HUES48 (cell line): ENCODE measurements around the gene CD4.

Experiments used
- H3K27ac ChIP-seq: one replicate; pipeline ENCODE4 v1.7.0; 2013; ENCODE audit warnings: low read depth, low read length, inconsistent platforms
- H3K27me3 ChIP-seq: 2 replicates; pipeline ENCODE4 v1.6.1; 2013; ENCODE audit warnings: mild to moderate bottlenecking, low read length; ENCODE audit not compliant: control insufficient read depth, insufficient read depth
- H3K36me3 ChIP-seq: 2 replicates; pipeline ENCODE4 v1.6.1; 2013; ENCODE audit warnings: low read length; ENCODE audit not compliant: control insufficient read depth, insufficient read depth
- H3K4me1 ChIP-seq: 2 replicates; pipeline ENCODE4 v1.6.1; 2013; ENCODE audit warnings: mild to moderate bottlenecking, low read length; ENCODE audit not compliant: control insufficient read depth, insufficient read depth
- H3K4me3 ChIP-seq: 2 replicates; pipeline ENCODE4 v1.5.1; 2013; ENCODE audit warnings: mild to moderate bottlenecking, low read depth, low read length
- H3K9ac ChIP-seq: 2 replicates; pipeline ENCODE4 v1.6.1; 2013; ENCODE audit warnings: mild to moderate bottlenecking, low read depth, low read length, moderate library complexity
- H3K9me3 ChIP-seq: 2 replicates; pipeline ENCODE4 v1.6.1; 2013; ENCODE audit warnings: low read length; ENCODE audit not compliant: control insufficient read depth, insufficient read depth

CD4 gene

GRCh38 chr12:6817662-6818157 is 28.4 kb downstream of the CD4 start:
- Histone ChIP-seq H3K4me1 (peaks cover 19% of the 10 kb centered on the region), H3K27ac (no peak overlapping the region), H3K9me3 (no peaks in the 10 kb centered on the region), H3K9ac (no peak overlapping the region), H3K27me3 (peaks cover 21% of the 10 kb centered on the region), H3K36me3 (no peaks in the 10 kb centered on the region), H3K4me3 (no peak overlapping the region)

- Histone ChIP-seq H3K9ac (no peak overlapping the region), H3K4me3 (peak overlapping the region; percentile 10; the same call in 1 of the 2 replicates), H3K27me3 (peaks cover 27% of the 10 kb centered on the region), H3K27ac (no peak overlapping the region), H3K9me3 (no peaks in the 10 kb centered on the region), H3K36me3 (no peaks in the 10 kb centered on the region), H3K4me1 (peaks cover 25% of the 10 kb centered on the region)
Observed at GRCh38 chr12:6818222-6818621, 28.9 kb downstream of the CD4 start.

DNA sequence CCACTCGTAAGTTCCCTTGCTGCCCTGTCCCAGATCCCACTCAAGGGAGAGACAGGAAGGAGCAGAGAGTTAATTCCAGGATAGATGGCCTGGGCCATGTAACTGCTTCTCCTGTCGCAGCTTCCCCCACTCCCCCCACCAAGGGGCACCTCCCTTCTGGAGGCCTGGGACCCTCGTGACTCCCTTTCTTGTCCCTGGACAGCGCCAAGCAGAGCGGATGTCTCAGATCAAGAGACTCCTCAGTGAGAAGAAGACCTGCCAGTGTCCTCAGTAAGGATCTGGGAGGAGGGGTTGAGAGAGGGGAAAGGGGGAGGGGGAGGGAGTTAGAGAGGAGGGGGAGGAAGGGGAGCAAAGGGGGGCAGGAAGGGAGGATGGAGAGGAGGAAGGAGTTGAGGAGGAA is 29.3 kb downstream of the CD4 start:
- Histone ChIP-seq H3K4me3 (peak overlapping the region; percentile 10; the same call in 1 of the 2 replicates), H3K27ac (no peak overlapping the region), H3K27me3 (peaks cover 30% of the 10 kb centered on the region), H3K9me3 (no peaks in the 10 kb centered on the region), H3K36me3 (no peaks in the 10 kb centered on the region), H3K4me1 (peaks cover 25% of the 10 kb centered on the region), H3K9ac (no peak overlapping the region)

DNA sequence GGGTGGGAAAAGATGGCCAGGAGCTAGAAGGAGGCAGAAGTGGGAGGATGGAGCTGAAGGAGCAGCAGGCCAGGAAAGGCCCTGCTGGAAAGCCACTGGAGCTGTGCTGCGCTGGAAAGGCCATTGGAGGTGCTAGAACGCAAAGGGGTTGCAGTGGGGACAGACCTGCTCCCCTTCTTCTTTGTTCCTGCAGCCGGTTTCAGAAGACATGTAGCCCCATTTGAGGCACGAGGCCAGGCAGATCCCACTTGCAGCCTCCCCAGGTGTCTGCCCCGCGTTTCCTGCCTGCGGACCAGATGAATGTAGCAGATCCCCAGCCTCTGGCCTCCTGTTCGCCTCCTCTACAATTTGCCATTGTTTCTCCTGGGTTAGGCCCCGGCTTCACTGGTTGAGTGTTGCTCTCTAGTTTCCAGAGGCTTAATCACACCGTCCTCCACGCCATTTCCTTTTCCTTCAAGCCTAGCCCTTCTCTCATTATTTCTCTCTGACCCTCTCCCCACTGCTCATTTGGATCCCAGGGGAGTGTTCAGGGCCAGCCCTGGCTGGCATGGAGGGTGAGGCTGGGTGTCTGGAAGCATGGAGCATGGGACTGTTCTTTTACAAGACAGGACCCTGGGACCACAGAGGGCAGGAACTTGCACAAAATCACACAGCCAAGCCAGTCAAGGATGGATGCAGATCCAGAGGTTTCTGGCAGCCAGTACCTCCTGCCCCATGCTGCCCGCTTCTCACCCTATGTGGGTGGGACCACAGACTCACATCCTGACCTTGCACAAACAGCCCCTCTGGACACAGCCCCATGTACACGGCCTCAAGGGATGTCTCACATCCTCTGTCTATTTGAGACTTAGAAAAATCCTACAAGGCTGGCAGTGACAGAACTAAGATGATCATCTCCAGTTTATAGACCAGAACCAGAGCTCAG is 30.0 kb downstream of the CD4 start:
- Histone ChIP-seq H3K9ac (no peak overlapping the region), H3K36me3 (no peaks in the 10 kb centered on the region), H3K27me3 (peaks cover 36% of the 10 kb centered on the region), H3K4me1 (peaks cover 25% of the 10 kb centered on the region), H3K9me3 (no peaks in the 10 kb centered on the region), H3K4me3 (no peak overlapping the region), H3K27ac (no peak overlapping the region)

GRCh38 chr12:6820166-6820565 is 30.8 kb downstream of the CD4 start:
- H3K27me3 ChIP-seq: peaks cover 44% of the 10 kb centered on the region
- no peaks in the 10 kb centered on the region for H3K9me3 ChIP-seq
- H3K9ac ChIP-seq: no peak overlapping the region
- H3K4me1 ChIP-seq: peaks cover 26% of the 10 kb centered on the region
- no peak overlapping the region for H3K27ac ChIP-seq
- no peaks in the 10 kb centered on the region for H3K36me3 ChIP-seq
- H3K4me3 ChIP-seq: no peak overlapping the region

DNA sequence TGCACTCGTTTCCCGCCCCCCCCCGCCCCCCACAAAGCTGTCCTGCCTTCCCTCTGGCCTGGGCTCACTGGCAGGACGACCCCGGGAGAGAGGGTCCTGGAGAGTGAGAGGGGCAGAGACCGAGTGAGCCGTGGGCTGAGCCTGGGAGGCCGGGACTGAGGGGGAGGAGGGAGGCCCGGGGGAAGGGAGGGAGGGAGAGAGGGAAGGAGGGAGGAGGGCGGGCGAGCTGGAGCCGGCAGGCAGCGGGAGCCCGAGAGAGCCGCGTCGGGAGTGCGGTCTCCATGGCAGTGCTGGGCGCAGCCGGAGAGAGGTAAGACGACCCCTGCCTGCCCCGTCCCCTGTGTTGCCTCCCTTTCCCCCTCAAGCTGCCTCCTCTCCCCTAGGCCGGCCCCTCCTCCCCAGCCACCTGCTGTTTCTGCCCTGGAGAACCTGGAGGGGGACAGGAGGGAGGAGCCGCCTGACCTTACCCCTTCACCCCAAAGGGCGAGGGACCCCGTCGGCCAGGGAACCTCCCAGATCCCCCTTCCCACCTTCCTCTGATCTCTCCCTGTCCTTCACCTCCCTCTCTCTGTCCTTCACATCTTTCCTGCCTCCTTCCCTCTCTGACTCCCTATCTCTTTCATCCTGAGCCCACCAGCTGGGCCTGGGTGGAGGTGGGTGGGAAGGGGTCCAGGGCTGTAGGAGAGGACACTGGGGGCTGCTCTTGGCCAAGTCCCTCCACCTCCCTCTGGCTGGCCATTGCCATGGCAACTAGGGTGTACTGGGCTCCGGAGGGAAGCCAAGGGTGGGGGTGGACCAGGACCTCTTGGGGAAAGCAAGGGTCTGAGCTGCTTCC is 32.5 kb downstream of the CD4 start, which contains the start of gene GPR162:
GPR162 (plus strand) TSS at position 231 of the 835 bp plus-strand sequence. CDS start 2,078 bp downstream, outside the sequence.
- Histone ChIP-seq H3K9ac (no peak within 1 kb of the TSS), H3K4me1 (peaks cover 34% of the 10 kb centered on the region), H3K9me3 (no peaks in the 10 kb centered on the region), H3K27me3 (peaks cover 58% of the 10 kb centered on the region), H3K36me3 (no peaks in the 10 kb centered on the region), H3K4me3 (peak within 1 kb of the TSS; percentile 69), H3K27ac (peak within 1 kb of the TSS; percentile 37)

GRCh38 chr12:6822426-6823135 is 33.3 kb downstream of the CD4 start:
- H3K9ac ChIP-seq: no peak overlapping the region
- peak overlapping the region; percentile 69 for H3K4me3 ChIP-seq
- no peaks in the 10 kb centered on the region for H3K36me3 ChIP-seq
- no peak overlapping the region for H3K27ac ChIP-seq
- no peaks in the 10 kb centered on the region for H3K9me3 ChIP-seq
- H3K27me3 ChIP-seq: peaks cover 63% of the 10 kb centered on the region
- peaks cover 41% of the 10 kb centered on the region for H3K4me1 ChIP-seq

DNA sequence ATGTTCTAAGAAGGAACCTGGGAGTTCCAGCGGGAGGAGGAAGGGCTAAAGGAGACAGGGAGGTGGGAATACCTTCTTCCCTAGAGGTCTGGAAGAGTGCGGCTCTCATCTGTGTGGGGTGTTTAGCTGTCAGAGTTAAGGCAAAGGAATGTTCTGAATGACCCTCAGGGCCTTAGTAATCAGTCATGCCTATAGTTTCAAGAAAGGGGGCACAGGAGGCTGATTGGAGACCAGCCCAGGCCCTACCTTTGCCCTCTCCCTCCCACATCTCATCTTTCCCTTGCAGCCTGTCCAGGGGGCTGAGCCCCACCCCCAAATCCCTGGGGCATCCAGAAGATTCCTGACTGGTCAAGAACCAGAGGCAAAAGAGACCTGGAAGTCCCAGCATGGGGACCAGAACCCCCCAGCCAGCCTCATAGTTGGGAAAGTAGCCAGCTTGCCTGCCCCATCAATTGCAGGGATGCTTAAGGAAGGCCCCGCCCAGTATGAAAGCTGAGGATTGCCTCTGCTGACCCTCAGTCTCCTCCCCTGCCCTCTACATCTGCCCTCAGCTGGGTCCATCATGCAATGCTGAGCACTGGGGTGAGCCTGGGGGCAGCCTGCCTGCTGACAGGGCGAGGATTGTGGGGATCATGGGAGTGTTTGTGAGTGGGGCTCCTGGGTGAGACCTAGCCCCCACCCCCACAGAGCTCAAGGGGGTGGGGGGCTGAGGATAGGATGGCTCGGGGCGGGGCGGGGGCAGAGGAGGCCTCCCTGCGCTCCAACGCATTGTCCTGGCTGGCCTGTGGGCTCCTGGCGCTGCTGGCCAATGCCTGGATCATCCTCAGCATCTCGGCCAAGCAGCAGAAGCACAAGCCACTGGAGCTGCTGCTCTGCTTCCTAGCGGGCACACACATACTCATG is 34.1 kb downstream of the CD4 start:
- no peak overlapping the region for H3K4me3 ChIP-seq
- peaks cover 63% of the 10 kb centered on the region for H3K27me3 ChIP-seq
- H3K4me1 ChIP-seq: peaks cover 34% of the 10 kb centered on the region

GRCh38 chr12:6824085-6824775 is 34.9 kb downstream of the CD4 start:
- H3K4me3 ChIP-seq: no peak overlapping the region
- H3K9ac ChIP-seq: no peak overlapping the region
- peaks cover 33% of the 10 kb centered on the region for H3K4me1 ChIP-seq
- H3K27ac ChIP-seq: no peak overlapping the region
- H3K9me3 ChIP-seq: no peaks in the 10 kb centered on the region
- H3K36me3 ChIP-seq: no peaks in the 10 kb centered on the region
- peaks cover 63% of the 10 kb centered on the region for H3K27me3 ChIP-seq

More for the DNA sequence above, 34.1 kb downstream of the CD4 start:
- no peaks in the 10 kb centered on the region for H3K36me3 ChIP-seq
- no peak overlapping the region for H3K27ac ChIP-seq
- no peaks in the 10 kb centered on the region for H3K9me3 ChIP-seq
- no peak overlapping the region for H3K9ac ChIP-seq
